NCI-H146 treated with DMSO at 0.1 percent for 48 hours (cell line): ENCODE data around the gene MOV10.

ENCODE experiments used
- DNase-seq: peaks from one replicate; lab custom pipeline; 2025; ENCODE audit not compliant: unreplicated experiment; lab: John Stamatoyannopoulos, UW

MOV10 gene

DNA sequence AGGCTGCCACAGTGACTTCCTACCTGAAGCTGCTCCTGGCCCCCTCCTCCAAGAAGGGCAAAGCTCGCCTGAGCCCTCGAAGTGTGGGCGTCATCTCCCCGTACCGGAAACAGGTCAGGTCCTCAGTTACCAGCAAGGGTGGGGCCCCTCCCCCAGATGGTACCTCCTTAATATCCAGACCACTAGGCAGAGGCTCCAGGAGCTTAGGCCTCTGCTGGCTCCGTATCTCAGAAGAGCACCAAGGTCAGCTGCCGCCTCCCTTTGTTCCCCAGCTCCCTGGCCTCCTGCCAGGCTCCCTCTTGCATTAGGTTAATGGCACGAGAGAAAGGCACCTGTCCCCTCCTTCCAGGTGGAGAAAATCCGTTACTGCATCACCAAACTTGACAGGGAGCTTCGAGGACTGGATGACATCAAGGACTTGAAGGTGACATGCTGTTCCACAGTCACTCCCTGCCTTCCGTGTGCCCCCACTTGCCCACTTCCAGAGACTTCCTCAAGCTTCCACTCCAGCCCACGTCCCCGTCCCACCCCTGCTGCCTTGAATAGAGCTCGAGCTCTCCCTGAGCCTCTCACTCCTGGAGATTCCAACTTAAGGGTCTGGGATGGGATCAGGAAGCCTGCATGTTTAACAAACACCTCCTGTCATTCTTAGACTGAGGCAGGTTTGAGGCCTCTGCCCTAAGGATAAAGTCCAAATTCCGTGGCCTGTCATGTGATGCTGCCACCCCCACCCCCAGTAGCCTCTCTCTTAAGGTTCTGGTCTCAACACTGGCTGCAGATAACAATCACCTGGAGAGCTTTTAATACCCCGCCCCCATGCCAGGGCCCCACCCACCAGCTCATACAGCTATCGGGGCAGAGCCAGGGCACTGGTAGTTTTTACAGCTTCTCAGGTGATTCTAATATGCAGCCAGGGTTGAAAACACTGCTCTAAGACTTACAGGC lies 24.2 kb downstream of the MOV10 start:
- no peak for DNase-seq

DNA sequence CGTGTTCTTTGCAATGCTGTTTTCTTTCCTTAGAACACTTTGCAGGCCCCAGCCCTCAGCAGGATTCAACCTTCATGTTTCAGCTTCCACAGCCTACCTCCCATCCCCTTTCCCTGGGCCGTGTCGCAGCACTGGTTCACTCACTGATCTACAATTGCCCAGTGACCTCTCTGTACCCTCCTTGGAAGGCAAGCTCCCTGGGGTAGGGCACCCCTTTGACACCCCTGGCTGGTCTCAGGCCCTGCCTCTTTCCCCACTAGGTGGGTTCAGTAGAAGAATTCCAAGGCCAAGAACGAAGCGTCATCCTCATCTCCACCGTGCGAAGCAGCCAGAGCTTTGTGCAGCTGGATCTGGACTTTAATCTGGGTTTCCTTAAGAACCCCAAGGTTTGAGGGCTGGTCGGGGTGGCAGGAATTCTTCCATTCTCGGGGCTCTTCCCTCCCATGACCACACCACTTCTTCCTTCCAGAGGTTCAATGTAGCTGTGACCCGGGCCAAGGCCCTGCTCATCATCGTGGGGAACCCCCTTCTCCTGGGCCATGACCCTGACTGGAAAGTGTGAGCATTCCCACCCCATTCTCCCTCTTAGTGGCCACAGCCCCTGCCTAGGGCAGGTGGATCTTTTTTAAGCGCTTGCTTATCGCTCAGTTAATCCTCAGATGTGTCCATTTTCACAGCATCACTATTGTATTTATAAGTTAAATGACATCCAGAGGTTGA lies 25.1 kb downstream of the MOV10 start:
- no peak for DNase-seq

DNA sequence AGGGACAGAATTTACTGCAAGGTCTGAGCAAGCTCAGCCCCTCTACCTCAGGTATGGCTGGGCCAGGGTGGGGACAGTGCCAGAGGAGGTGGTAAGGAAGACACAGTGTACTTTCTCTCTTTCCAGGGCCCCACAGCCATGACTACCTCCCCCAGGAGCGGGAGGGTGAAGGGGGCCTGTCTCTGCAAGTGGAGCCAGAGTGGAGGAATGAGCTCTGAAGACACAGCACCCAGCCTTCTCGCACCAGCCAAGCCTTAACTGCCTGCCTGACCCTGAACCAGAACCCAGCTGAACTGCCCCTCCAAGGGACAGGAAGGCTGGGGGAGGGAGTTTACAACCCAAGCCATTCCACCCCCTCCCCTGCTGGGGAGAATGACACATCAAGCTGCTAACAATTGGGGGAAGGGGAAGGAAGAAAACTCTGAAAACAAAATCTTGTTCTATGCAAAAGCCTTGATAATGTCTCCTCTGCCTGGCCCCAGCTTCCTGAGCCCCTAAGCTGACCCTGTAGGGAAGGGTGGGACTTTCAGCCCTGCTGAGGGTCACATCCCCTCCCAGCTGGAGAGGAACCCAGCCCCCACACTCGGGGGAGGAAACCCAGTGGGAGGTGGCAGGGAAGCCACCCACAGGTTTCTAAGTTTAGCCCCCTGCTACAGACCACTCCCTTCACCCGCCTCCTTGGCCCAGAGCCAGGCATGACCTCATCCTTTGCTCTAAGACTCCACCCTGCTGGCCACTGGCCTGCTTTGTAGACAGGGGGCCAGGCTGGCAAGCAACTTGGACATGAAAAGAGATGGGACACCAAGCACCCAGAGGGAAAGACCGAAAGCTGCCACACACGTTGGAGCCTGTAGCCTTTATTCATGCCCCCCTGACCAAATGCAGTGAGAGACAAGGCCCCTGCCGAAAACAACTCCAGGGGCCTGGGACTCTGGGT lies 26.1 kb downstream of the MOV10 start:
- DNase-seq: peak; percentile 41

DNA sequence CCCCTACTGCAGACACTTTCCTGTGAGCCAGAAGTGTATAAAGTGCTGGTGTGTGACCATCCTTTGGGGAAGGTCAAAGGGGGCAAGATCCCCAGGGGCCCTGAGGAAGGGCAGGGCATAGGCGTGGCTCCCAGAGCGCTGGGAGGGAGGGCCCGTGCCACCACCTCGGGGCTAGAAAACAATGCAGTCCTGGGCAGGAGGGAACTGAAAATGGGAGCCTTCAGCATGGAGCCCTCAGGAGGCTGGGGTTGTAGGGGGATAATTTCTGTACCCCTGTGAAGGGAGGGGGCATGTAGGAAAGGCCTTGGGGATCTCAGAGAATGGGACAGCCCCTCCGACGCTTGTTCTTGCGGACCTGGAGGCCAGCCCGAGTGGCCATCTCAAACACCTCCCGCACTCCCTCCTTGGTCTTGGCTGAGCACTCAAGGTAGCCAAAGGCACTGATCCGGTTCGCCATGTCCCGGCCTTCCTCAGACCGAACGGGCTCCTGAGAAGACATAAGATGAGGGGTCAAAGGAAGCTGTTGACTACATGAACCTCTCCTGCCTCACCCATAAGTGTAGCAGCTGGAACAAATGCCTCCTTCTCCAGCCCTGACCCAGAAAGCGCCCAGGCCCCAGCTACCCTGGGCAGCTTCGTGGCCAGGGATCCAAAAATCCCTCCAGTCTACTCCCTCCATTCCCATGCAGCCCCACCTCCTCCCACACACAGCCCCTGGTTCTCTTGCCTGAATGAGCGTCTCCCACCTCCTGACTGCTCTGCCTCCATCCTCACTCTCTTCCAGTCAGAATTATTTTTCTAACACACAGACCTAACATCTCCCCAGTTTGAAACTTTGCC lies 27.0 kb downstream of the MOV10 start:
- no peak for DNase-seq

DNA sequence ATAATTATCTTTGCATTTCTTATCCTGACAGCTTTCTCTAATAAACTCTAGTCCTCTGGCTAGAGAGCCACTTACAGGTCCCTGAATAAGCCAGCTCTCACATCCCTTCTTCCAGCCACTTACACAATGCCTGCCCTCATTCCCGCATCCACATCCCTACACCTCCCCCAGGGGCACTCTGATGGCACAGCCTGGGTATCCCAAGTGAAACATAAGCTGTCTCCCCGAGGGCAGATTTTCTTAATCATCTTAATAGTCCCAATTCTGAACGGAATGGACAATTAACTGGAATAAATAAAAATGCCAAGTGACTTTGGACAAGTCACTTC lies 27.6 kb downstream of the MOV10 start:
- no peak for DNase-seq

DNA sequence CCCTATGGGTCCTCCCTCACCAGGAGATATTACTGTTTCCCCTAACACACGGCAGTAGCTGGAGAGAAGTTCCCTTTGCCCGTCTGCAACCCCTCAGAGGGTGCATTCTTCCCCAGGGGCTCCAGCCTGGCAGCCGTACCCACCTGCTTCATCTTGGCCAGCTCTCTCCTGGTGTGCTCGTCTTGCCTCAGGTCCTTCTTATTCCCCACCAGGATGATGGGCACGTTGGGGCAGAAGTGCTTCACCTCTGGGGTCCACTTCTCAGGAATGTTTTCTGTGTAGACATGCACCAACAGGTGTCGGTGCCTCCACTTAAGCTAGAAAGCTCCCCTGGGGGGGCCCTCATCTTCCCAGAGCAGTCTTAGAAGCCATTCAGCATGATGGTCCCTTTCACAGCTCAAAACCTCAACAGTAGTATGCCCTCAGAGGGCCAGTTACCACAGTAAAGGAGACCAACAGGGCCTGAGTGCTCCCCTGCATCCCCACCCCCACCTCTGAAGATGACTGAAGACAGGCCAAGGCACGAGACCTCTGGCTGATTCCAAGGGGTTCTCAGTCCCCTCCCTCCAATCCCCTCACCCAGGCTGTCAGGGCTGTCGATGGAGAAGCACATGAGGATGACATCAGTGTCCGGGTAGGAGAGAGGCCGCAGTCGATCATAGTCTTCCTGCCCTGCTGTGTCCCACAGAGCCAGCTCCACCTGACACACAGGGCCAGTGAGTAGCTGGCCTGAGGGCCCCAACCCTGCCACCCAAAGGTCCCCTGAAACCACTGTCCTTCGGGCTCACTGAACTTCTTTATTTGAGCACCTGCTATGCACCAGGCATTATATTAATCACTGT lies 28.2 kb downstream of the MOV10 start:
- DNase-seq: no peak

DNA sequence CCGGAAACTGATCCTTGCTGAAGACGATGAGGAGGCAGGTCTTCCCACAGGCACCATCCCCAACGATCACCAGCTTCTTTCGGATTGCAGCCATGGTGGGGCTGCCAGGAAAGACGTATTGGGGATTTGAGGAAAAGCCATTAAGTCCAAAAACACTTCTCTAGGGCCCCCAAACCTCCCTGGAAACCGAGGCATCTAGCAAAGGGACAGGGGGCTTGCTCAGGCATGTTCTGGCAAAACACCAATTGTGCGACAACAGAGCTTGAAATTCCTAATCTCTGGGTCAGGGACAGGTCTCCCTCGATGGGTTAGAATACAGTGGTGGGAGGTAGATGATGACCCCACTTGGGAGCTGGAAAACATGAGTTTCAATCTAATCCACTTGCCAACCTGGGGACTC lies 29.2 kb downstream of the MOV10 start:
- no peak for DNase-seq

DNA sequence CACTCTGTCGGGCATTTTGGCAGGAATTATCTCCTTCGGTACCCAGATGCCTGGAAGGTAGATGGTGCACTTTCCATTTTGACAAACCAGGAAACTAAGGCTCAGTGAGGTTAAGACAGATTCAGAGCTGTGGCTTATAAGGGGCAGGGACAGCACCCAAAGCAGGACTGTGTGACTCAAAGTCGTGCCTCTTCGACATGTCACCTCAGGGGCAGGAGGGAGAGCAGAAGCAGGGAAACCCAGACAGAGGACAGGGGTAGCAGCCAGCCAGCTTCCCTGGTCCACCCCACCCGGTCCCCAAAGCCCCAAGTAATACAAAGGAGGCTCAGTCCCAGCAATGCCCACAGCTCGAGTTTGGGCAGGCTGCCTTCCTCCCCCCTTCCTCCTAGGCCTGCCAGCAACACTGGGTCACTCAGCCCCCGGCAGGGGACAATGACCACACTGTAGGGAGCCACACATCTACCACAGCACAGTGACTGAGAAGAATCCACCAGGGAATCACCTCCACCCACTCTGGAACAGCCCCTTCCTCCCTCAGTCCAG lies 30.0 kb downstream of the MOV10 start:
- DNase-seq: no peak

DNA sequence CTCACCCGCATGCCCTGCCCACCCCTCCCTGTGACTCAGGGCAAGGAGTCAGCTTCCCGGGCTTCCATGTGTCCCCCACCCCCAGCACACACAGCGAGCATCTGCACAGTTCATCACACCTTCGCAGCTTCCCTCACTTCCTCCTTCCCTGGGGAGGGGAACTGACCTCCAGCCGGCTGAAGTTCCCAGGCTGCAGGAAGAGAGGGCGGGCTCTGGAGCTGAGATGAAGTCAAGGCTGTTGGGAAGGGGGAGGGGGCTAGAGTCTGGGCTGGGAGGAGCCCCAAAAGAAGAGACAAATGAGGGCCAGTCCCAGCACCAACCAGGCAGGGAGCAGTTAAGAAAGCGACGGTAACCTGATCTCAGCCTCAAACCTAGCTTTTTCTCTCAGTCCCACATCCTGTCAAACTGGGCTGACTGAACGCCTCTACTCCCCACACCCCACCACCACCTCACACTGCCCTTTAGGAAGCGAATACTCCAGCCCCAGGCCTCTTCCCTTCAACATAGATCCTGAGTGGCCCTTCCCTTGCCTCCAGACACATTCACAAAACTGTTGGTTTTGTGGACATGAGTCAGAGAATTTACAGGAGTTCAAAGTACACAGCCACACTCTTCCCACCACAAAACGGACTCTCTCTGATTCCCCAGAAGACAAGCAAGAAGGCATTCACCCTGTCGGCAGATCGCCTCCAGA lies 30.6 kb downstream of the MOV10 start:
- DNase-seq: peak; percentile 60

DNA sequence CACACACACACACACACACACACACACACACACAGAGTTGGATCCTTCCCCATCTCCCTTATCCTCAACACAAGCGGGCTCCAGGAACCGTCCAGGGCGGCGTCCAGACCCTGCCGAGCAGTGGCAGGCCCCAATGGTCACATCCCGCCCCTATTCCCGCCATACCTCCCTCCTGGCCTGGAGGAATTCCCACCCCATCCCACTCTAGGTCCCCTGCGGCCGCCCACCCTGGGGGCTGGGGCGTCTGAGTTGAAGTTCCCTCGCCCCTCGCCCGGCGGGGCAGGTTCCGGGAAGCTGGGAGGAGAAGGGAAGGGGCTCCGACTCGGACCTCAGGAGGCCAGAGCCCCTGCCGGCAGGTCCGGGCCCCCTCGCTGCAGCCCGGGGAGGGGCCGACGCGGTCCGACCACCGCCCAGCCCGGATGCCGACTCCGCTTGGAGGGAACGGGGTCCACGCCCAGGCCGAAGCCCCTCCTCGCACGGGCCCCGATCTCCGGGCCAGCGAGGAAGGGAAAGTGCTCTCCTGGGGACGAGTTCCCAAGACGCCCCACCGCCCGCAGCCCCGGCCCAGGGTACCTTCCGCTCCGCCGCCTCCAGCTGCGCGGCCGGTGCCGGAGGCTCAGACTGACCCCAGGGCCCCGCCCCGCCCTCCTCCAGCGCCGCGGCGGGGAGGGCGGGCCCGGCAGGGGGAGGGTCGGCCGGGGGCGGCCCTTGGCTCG lies 32.2 kb downstream of the MOV10 start, which contains the start of gene RHOC:
RHOC (minus strand) TSS at position 623 of the 716 bp plus-strand sequence. CDS start 3,328 bp downstream, outside the sequence.
- DNase-seq: peak; percentile 40

DNA sequence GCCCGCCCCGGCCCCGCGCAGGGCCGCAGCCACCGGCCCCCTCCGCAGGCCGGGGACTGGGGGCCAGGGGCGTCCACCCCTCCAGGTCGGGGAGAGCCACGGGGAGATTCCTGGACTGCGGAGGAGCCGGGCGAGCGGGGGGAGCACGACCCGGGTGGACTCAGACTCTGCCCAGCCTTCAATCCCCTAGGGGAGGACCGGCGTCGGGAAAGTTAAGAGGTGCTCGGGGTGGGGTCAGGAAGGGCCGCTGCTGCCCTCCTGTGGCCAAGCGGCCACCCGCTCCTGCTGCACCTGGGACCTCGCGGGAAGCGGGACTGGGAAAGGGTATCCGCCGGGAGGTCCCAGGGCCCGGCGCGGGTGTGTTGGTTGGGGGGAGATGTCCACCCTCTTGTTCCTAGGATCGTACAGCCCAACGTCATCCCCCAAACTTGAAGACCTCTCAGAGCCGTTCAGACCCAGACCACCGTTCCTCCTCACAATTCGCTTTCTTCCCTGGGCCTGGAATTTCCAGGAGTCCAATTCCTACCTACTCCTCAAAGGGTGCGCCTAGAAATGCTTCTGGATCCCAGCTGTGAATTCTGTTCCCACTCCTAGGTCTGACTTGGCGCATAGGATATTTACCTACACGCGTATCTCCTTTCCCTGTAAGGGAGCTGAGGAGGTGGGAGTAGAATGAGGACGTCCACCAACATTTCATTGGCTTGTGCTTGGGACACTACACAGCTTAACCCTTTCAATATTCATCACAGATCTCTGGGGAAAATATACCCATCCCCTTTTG lies 33.0 kb downstream of the MOV10 start:
- peak; percentile 54 for DNase-seq

DNA sequence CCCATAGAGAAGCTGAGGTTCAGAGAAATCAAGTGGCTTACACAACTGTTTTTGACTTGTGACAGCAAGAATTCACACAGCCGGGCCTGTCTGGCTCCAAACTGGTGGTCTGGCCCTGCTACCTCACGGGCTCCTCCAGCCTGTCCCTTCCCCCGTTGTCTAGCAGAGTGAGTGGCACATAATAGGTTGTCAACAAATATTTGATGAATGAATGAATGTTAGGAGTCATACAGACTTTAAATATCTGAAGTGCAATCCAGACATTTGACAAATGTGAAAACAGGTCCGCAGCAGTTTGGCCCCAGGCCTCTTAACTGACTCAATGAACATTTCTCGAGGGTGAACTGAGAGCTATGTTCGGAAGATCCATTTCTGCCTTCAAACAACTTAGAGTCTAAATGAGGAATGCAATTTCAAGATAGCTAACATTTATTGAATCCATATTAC lies 33.6 kb downstream of the MOV10 start:
- DNase-seq: no peak

DNA sequence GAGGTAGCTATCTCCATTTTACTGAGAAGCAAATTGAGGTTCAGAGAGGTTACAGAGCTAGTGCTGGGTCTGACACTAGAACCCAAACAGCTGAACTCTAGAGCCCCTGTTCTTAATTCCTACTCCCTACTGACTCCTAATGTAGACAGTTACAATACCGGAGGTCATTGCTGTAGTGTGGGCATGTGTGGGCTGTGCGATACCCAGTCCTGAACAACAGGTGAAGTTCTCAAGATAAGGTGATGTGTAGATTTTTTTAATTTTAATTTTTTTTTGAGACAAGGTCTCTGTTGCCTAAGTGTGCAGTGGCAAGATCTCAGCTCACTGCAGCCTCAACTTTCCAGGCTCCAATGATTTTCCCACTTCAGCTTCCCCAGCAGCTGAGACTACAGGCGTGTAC lies 34.0 kb downstream of the MOV10 start:
- no peak for DNase-seq

DNA sequence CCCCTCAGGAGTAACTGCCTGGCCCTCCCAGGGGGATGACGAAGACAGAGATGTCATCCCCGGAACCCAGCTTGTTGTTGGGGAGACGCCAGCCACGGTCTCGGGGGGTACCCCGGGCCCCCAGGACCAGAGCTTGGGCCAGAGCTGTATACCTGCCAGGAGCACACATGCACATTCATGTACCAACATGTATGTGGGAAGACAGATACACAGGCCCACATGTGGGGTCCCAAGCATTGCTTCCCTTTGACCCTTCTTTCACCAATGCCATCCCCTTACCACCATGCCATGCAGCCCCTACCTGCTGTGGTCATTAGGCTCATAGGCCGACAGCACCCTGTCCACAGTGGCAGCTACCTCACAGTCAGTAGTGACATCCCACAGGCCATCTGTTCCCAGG lies 35.7 kb downstream of the MOV10 start:
- no peak for DNase-seq

DNA sequence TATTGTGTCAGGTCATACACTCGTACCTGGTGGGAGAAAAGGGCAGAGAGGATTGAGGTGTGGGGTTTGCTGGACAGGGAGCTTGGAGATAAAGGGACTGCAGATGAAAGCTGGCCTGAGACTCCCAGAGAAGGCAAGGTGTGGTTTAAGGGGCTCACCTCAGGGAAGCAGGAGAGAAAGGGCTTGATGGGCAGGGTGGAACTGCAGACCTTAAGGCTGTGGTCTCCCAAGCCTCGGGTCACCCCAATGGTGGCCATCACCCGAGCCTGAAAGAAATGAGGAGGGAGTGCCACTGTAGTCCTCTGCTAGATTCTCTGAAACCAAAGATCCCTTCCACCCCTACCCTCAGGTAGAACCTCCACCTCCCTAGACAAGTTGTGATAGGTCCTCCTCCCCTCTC lies 36.1 kb downstream of the MOV10 start:
- no peak for DNase-seq

DNA sequence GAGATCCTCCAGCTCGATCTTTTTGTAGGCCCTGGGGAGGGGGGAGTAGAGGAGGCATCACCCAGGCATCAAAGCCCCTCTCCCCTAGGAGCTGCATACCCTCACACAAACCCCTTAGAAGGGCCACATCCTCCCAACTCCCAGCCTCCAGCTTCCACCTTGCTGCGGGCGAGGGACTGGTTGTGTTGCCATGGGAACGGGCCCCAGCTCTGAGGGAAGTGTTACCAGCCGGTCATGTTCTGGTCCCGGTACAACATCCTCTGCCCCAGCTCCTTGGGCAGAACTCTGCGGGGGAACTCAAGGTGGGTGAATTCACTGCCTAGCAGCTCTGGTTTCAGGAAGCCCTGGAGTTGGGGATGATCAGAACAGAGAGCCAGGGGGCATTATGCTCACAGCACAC lies 36.6 kb downstream of the MOV10 start:
- DNase-seq: no peak

DNA sequence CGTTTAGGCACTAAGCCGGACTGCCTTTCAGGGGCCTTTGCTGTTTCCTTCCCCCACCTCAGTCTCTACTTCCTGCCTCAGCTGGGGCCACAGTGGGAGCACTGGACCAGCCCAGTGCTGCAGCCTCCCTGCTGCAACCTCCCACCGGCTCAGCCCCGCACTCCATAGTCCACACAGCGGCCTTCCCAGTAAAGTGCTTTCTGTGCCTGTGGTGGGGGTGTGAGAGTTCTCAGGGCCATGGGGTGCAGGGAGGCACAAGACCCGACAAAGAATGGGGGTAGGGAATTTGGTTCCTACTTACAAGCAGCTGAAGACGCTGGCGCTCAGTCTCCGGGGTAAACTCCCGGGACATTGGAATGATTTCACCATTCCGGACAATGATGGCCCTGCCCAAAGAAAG lies 37.2 kb downstream of the MOV10 start:
- no peak for DNase-seq
